OCI-LY3 (cell line): ENCODE data around the gene CNOT2.

Source experiments
- CTCF ChIP-seq: fragments of 200-600, 300-600 bp; sonication (generic); IDR thresholded peaks from 2 replicates; pipeline ENCODE4 v1.5.1; 2014; ENCODE audit warnings: antibody characterized with exemption, low read length, low read depth
- EZH2phosphoT487 ChIP-seq: fragments of 200-600 bp; shearing (Covaris generic); IDR thresholded peaks from 2 replicates; pipeline ENCODE4 v1.6.1; 2018; ENCODE audit warnings: antibody characterized with exemption, mixed run types, low read depth

- TF ChIP-seq CTCF (no peak), EZH2phosphoT487 (no peak)
Observed at GRCh38 chr12:70288817-70289216, 45.6 kb downstream of the CNOT2 start.
